HK-2 (cell line): ENCODE data around the gene COL13A1.

Experiments used
- DNase-seq: peaks from one replicate; pipeline ENCODE4 v3.0.0-alpha.2; 2018; ENCODE audit not compliant: unreplicated experiment

The COL13A1 gene

DNA sequence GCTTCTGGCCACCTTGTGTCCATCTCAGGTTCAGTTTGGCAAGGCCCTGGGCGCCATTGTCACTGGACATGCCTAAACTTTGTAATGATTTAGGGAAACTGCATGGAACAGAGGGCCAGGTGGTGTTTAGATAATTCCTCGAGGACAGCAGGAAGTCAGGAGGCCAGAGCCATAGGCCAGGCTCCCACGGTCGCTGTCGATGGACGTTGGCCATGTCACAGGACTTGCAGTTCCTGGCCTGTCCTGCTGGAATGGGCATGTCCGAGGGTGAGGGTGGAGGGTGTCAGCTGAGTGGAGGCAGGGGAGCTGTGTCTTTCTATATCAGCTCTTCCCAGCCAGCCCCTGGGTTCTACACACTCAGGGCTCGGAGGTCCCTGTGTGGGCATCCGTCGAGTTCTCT lies 143.1 kb downstream of the COL13A1 start:
- DNase-seq = no peak

DNA sequence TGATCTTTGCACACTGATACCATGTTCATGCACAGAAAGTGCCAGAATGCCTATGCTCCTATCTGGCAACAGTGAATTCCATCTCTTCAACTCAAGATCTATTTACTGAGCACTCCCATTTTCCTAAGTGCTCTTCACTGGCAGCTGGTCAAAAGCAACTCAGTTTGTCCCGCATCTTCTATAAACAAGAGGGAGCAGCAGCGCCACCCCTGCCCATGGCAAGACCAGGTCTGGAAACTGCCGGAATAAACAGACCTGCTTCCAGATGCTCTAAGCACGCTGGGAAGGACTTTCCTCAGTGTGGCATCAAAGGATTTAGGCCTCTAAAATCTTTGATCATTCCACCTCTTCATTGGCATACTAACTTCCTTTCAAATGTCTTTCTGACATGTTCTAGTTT lies 146.6 kb downstream of the COL13A1 start:
- DNase-seq = no peak

DNA sequence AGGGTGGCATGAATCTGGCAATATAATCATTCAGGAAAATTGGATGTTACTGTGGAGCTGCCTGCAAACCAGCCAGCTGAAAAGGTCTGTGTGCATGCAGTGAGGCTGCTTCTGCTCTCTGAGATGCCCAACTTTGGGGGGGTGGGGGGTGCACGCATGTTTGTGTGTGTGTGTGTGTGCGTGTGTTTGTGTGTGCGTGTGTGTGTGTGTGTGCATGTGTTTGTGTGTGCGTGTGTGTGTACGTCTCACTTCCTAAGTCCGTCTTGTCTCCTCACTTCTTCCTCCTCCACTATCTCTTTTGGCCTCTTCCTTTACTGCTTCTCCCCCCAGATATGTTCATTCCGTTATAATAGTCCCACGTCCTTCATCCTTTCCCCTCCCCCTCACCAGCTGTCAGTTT lies 148.1 kb downstream of the COL13A1 start:
- no peak for DNase-seq

DNA sequence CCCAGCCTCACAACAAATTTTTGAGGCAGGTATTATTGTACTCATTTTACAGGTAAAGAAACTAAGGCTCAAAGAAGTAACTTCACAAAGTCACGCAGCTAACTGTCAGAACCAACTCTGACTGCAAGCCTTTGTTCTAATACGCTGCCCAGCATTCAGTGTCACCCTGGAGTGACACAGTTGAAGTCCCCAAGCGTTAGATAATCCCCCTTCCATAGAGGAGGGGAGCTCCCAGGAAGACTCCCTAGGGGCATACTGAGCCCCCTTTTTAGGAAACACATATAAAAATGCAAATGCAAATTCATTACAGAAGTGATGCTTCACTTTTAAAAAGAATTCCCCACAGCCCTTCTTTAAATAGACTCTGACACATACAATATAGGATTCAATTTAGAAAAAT lies 150.0 kb downstream of the COL13A1 start:
- DNase-seq = no peak

DNA sequence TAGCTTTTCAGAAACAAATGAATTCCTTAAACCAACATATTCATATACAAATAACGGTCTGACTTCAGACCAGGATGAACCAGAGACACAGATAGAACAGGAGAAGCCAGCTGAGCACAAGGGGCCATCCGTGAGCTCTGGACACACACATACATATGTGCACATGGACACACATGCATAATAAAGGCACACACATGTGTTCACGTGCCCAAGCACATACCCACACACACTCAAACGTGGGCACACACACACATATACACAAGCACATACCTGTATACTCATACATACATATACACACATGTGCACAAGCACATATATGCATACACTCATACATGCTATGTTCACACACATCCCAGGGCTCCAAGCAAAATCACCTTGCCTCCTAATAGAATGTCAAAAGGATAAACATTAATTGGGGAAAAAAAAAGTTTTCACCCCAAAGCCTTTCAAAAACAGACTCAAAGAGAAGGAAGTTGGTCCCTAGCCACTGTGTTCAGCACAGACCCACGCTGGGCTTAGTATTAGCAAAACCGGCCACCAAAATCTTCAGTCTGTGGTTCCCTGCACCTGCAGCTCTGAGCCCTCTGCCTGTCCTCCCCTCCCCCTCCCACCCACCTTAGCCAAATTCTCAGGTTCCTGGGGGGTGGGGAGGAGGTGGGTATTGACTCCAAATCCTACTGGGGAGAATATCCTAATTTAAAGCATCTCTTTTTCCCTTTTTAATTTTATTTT lies 150.5 kb downstream of the COL13A1 start:
- DNase-seq = no peak

DNA sequence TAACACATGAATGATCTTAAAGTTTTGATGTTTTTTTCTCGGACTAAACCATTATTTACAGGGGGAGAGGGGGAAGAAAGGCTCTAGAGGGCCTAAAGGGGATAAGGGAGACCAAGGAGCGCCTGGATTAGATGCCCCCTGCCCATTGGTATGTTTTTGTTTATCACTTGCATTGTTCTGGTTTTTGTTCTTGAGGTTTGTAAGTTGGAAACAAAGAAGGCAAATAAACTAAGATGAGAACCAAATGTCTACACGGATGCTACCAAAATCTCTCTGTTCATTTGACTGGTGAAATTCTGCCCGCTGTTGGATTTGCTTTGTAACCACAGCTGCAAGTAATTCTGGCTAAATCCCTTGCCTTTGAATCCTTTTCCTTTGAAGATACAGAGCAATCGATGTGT lies 151.1 kb downstream of the COL13A1 start:
- no peak for DNase-seq

DNA sequence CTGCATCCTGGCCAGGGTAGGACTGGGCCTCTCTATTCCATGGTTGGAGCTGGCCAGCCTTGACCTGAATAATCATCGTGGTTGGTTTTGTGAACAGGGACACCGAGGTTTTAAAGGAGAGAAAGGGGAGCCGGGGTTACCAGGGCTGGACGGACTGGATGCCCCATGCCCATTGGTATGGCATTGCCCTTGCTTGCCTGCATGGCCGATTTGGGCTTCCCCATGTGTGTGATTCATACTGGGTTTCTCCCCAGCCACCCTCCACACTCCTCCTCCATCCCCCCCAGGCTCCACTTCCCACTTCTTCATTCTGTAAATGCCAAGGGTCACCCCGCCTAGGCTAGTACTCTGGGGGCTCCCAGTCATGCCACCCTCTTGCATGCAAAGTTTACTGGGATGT lies 152.1 kb downstream of the COL13A1 start:
- no peak for DNase-seq

DNA sequence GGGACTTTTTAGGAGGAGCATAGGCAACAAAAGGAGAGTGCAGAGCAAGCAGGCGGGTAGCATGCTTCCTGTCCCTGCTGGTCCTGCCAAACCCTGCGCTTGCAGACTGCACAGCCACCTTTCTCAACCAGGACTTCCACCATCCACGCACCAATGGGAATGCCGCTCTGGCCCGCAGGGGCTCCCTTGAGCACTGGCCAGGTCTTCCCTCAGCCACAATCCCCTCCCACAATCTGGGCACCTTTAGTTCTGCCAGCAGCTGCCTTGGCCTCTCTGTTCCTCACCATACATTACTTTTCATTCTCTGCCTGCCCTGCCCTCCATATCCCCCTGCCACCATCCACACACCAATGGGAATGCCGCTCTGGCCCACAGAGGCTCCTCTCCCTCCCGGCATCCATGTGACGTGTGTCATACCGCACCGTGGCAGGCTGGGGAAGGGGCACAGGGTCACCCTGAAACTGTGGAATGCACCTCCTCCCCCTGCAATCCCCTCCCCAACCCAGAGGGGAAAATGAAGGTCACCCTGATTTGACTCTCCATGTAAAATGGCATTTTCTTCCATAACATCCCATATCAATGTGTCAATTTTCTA lies 153.6 kb downstream of the COL13A1 start:
- DNase-seq = no peak

DNA sequence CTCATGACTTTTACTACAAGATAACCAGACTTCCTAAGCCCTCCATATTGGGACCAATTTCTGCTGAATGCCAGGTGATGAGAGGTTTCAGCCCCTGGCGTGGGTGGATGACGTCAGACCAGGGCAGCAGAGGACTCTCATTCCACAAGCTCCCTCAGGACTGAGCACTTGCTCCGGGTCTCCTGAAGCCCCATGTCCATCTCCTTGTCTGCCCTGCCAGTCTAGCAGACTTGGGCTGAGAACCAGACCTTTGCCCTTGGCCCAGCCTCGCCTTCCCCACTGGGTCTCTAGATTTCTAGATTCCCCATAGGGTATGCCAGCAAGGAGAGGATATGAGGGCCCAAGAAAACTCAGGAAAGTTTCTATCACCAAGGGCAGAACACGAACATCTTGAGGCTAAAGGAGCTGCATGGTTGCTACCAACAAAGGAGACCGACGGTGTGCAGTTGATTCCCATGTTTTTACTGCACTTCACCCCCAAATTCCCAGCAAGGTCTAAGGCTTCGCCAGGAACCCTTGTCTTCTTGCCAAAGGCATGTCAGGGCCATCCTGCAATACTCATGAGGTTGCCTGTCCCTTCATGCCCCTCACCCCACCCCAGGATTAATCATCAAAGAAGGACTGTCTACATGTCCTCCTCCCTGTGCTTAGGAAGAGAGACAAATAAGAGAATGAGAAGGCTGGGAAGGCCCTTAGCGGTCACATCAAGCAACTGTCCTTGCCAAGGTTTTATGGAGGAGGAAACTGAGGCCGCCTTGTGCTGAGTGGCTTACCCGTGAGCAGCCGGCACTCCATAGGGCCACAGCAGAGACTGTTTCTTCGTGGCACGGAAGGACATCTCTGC lies 154.4 kb downstream of the COL13A1 start:
- DNase-seq = no peak

DNA sequence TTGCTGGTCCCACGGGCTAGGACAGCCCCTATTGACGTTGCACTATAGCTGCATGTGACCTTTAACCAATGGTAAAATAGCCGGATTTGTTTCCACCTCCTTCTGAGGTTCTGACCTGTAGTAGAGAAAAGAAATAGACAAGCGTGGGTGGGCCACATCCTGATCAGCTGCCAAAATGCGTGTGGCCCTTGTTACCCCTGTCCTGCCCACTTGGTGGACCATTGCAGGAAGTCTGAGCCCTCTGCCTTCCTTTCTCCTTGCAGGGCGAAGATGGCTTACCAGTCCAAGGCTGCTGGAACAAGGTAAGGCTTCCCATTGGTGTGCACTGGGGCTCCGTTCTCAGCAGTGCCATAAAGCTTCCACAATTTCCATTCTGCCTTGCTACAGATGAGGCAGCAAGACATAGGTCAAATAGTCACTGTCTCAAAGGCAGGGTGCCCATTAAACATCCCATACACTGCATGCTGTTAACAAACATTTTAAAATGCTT lies 155.1 kb downstream of the COL13A1 start:
- no peak for DNase-seq

DNA sequence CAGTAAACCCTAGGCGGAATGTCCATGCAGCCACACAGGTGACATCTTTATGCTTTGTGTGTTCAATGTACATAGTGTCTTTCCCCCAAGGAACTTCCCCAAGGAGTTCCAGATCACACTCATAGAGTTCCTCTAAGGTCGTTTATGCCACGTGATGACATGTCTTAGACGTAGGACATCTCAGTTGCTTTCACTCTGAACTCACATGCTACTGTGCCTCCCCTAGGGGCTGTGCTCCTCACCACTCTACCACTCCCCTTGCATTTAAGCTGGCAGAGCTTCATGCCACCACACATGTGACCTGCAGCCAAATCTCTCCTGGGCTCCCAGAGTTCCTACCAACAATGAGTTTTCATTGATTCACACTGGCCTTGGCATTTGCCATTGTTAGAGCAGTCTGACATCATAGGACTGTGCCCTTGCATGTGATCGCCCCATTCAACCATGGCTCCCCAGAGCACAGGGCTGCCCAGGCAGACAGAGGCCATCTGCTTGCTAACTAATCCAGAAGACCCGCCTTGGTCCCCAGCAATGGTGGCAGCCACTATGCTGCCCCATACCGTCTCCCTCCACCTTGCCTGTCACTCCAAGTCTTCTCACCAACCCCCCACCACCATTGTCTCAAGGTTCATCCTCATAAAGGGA lies 155.7 kb downstream of the COL13A1 start:
- DNase-seq = no peak

DNA sequence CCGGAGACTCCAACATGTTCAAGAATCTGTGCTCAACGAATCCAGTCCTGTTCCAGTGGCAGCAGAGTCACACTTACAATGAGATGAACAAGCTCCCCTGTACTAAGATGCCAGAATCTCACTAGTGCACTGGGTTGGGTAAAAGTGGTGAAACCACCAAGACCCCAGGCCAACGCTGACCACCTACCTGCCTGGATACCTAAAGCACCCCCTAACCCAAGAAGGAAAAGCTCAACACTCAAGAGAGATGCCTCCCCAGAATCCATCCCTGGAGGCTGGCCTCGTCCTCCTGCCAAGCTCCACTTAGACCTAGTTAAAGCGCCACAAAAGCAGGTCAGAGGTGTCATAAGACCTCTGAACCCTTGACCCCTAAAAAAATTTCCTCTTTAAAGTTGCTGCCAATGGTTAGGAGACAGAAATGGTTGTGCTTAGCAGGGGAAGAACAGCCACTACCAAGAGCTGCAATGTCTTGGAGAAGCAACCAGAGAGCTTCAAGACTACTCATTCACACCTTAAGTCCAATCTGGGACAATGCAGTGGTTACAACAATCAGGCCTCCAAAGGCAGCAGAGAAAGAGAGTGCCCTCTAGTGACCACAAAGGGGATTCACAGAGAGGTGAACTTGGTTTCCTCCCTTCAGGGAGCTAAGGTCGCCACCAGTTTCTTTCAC lies 156.3 kb downstream of the COL13A1 start:
- DNase-seq = peak; percentile 23

DNA sequence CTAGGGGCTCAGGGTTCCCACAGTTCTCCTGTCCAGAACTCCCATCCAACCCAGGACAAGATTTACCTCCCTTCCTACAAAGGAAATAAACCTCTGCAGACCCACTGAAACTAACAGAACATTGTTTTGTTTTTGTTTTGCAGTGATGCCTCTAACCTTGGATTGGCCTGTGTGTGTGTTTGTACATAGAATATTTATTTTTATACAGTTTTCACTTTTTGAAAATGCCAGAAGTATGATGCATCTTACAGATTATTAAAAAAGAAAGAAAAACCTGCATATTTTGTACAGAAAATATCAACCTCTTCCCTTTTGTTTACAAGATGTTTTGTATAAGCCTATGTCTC lies 156.8 kb downstream of the COL13A1 start:
- no peak for DNase-seq

DNA sequence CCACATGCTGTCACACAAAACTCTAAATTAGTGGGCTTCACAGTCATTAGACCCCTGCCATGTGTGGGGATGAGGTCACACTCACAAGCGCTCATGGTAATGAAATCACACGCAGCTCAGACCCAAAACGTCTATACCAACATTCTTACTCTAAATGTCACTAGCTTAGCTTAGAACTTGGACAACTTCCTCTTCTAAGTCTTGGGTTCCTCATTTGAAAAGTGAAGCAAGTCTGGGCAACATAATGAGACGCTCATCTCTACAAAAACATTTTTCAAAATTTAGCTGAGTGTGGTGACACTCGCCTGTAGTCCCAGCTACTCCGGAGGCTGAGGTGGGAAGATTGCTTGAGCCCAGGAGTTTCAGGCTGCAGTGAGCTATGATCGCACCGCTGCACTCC lies 158.2 kb downstream of the COL13A1 start:
- DNase-seq = no peak

DNA sequence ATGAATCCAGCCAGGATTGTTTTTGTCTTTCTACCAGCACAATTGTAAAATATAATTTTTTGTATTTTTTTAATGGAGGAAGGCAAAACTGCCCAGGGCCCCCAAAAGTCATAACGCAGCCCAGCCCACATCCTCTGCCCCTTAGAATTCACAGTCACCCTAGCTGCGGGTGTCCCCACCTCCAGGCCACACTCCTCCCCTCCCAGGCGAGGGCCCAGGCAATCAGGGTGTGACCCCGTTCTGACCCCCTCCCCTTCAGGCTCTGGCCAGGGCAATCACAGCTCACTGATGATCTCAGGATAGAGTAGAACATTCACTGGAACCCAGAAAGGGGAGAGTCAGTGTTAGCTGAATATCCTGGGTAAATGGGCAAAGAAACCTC lies 158.9 kb downstream of the COL13A1 start:
- no peak for DNase-seq

DNA sequence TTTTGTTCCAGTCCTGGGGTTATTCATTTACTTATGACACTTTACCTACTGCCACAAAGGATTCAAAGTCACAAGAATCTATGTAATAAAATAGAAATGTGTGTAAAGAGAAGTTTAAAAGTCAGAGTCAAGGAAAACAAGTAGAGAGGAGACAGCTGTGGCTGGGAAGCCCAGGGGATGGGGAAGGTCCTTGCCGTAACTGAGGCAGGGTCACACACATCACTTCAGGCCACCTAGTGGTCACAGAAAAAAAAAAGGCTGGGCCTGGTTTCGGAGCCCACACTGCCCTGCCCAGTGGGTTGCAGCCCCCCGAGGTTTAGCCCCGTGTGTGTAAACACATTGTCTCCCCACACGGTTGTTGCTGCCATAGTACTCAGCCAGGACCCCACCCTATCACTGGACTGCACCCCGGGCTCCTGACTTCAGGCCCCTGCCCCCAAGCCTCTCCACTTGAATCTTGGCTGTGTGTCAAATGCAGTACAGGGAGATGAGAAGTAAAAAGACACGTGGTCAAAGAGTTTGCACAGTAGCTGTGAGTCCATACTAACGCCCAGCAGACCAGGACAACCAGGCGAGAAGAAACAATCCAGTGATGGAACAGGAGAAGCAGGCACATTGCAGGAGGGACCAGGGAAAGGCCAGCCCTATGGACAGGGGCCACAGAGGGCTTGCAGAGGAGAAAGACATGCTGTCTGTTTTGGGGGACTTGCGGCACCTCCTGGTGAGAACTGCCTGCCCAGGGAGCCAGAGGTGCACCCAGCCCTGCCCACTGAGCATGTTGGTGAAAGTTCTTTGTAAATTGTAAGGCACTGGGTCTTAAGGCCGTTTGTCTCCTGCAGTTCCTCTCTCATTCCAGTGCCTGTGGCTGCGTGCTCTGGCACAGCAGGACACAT lies 159.5 kb downstream of the COL13A1 start:
- DNase-seq = peak; percentile 28

DNA sequence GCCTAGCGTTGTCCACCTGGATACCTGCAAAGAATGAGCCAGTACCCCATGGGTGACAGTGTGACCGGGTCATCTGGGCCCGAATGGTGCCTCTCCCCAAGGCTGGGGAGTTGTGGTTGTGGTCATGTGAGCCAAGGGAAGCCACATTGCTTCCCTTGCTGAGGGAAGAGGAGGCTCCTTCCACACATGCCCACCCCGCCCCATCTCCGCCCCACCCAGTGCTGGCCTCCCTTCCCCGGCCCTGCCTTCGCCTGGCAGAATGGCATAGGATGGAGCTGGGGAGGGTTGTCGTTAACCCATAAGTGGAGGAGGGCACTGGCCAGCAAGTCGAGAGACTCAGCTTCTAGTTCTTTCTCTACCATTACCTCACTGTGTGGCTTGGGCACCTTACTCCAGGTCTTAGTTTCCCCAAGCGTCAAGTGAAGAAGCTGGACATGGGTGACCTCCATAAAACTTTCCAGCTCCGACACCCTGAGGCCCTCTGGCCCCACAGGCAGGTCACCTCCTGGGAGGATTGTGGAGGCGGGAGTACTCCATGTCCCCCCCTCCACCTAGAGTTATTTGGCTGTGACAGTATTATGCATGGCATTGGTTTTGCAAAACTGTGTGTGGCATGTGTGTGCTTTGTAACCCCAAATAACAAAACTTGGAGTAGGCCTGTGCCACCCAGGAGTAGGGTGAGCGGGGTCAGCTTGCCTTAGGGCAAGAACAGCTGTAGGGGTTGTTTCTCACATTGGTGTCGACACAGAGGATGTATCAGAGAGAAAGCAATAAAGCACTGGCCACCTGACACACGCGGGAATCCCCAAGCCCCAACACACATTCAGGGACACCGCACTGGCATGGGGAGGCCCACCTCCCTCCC lies 160.4 kb downstream of the COL13A1 start:
- DNase-seq = no peak

DNA sequence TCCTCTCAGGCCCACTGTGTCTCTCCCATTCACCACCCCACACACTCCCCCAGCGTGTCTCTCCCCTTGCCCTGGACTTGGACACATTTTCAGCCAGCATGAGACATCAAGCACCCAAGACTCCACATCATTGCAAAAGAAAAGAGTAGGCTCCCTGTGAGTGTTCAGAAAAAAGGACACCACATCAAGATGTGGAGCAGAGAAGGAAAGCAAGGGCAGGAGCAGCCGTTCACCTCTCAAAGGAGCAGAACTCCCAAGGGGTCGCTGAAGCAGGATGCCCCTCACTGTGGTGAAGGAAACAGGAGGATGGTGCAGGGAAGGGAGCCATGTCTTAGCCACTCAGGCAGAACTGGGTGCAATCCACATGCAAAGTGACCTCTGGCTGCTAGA lies 161.0 kb downstream of the COL13A1 start:
- DNase-seq = no peak

DNA sequence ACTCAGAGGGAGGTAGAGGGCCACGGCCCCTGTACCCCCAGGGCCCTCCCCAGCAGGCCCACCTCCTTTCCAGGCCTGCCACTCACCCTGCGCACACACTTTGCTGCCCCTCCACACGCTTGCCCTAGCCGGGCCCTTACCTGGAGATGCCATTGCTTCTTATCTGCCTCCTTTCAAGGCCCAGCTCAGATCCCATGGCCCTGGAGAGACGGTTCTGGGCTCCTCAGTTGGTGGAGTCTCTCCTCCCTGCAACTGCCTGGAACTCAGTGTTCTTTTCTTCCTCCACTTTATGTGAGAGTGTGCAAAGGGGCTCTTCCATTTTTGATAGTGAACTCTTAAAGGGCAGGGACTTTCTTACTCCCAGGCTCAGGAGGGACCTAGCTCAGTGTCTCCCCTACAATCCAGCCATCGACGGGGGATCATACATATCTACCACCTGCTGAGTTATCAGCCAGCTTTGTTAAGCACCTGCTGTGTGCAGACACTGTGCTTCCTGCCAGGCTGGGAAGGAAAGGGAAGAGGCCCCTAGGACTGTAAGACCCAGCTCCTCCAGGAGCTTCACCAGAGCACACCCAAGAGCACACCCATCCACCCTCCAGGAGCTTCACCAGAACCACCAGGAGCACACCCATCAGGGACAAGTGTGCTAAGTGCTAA lies 161.6 kb downstream of the COL13A1 start:
- no peak for DNase-seq
